HepG2 (cell line): ENCODE data around the gene NAE1.

Experiments
- NONO ChIP-seq, 2 experiments: fragments of 450-650 bp in 1 of 2; sonication (generic) in 1 of 2; formaldehyde crosslinking in 1 of 2; IDR thresholded peaks in 1 of 2; conservative IDR thresholded peaks in 1 of 2; 2 replicates each; pipeline versions ENCODE4 v1.6.1 to v1.8.0; 2017 to 2022; ENCODE audit warnings: mild to moderate bottlenecking in 1 of 2, missing genetic modification reagents in 1 of 2, moderate library complexity in 1 of 2
- SMC3 ChIP-seq: IDR thresholded peaks from 2 replicates; pipeline ENCODE4 v1.6.1; 2011; ENCODE audit warnings: low read length, improper control_type of control experiment
- TF ChIP-seq, protein P1 (sequence below): sonication (generic); formaldehyde crosslinking; IDR thresholded peaks from 2 replicates; pipeline ENCODE4 v1.4.0; 2020; ENCODE audit warnings: missing genetic modification reagents
- TF ChIP-seq, protein P2 (sequence below): sonication (generic); formaldehyde crosslinking; IDR thresholded peaks from 2 replicates; pipeline ENCODE4 v1.5.1; 2020; ENCODE audit warnings: missing genetic modification reagents, mild to moderate bottlenecking, borderline replicate concordance

DNA sequence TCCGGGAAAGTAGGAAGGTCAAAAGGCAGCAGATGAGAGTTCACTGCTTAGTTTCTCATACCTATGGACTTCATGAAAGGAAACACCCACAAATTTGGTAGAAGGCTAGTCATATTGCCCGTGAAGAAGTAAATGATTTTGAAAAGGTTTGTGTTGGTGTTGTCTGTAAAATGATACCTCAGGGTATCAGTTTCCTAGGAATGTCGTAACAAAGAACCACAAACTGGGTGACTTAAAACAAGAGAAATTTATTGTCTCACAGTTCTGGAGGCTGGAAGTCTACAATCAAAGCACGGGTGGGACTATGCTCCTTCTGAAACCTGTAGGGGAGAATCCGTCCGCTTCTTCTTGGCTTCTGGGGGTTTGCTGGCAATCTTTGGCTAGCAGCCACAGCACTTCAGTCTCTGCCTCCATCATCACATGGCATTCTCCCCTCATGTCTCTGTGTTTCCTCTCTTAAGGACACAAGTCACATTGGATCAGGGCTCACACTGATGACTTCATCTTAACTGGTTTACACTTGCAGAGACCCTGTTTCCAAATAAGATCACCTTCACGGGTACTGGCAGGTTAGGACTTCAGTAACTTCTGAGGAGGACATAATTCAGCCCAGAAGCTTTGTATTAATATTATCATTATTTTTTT lies 2.0 kb upstream of the NAE1 start:
- TF ChIP-seq SMC3, result no peak
- TF ChIP-seq, protein P1, sequence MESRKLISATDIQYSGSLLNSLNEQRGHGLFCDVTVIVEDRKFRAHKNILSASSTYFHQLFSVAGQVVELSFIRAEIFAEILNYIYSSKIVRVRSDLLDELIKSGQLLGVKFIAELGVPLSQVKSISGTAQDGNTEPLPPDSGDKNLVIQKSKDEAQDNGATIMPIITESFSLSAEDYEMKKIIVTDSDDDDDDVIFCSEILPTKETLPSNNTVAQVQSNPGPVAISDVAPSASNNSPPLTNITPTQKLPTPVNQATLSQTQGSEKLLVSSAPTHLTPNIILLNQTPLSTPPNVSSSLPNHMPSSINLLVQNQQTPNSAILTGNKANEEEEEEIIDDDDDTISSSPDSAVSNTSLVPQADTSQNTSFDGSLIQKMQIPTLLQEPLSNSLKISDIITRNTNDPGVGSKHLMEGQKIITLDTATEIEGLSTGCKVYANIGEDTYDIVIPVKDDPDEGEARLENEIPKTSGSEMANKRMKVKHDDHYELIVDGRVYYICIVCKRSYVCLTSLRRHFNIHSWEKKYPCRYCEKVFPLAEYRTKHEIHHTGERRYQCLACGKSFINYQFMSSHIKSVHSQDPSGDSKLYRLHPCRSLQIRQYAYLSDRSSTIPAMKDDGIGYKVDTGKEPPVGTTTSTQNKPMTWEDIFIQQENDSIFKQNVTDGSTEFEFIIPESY (CRISPR knock-in tag), result no peak
- TF ChIP-seq, protein P2, sequence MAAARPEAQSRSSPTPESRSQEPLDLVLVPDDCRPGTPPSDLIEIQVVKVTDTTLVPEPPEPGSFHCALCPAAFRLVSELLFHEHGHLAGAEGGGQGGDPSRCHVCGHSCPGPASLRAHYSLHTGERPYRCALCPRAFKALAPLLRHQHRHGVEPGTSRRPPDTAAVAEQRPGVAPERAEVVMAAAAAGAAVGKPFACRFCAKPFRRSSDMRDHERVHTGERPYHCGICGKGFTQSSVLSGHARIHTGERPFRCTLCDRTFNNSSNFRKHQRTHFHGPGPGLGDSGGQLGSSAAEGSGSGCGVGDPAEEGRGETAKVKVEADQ (CRISPR knock-in tag), result no peak
- no peak for TF ChIP-seq NONO (IDR thresholded peaks at IDR 0.05)
- no peak for TF ChIP-seq NONO (CRISPR knock-in tag; conservative IDR thresholded peaks at IDR 0.05)
